ENCODE measurements around the gene PSMA3.

PSMA3 gene

DNA sequence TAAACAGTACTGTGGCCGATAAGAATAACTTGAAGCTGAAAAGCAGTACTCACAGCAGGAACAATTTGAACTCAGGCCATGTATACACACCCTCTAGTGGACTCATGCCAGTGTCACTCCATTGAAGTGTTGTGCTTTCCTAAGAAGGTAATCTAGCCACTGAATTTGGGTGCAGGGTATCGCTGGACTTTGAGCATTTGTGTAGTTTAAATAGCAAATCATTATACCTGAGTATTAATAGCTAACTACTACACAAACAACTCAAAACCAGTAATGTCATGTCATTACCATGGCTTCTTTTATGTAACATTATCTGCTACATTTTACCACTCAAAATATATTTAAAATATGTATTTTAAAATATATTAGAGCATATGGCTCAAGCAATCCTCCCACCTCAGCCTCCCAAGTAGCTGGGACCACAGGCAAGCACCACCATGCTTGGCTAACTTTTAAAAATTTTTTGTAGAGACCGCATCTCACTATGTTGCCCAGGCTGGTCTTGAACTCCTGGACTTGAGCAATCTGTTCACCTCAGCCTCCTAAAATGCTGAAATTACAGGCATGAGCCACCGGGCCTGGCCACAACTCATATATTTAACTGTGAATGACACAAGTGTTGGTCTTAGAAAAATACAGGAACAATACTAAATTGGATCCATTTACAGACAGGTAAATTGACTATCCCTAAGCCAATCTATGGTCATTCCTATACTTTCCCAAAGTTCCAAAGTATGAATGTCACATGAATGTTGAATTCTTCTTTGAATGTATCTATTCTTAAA is 28.1 kb downstream of the PSMA3 start:
- no peak for DNase-seq

DNA sequence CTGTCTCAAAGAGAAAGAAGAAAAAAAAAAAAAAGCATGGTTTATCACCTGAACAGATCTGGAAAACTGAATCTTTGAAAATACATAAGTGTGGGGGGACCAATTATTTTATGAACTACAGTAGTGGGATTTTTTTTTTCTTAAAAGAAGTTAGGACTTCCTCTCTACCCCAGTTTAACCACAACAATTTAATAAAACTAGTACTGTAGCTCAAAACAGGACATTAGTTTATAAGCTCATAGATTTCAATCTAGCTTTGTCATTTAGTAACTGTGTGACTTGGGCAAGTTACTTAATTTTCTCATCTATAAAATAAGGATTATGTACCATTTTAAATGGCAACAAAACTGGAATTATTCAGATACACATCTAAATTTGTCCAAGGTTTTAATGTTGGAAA is 30.2 kb downstream of the PSMA3 start:
- DNase-seq = no peak

DNA sequence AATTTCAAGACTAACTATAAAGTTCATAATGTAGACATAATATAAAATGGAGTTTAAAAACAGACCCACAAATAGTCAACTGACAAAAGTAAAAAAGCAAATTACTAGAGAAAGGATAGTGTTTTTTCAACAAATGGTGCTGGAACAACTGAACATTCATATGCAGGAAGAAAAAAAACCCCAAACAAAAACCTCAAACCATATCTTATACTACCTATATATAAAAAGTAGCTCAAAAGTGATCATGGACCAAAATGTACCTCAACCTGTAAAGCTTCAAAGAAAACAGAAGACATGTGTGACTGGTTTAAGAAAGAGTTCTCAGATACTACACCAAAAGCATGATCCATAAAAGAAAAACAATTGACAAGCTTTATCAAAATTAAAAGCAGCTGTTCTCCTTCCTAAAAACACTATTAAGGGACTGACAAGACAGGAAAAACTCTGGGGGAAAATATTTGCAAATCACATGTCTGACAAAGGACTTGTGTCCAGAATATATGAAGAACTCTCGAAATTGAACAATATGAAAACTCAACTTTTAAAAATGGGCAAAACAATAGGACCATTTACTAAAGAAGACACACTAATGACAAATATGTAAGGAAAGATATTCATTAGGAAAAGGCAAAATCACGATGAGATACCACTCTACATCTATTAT is 31.0 kb downstream of the PSMA3 start:
- DNase-seq = no peak

DNA sequence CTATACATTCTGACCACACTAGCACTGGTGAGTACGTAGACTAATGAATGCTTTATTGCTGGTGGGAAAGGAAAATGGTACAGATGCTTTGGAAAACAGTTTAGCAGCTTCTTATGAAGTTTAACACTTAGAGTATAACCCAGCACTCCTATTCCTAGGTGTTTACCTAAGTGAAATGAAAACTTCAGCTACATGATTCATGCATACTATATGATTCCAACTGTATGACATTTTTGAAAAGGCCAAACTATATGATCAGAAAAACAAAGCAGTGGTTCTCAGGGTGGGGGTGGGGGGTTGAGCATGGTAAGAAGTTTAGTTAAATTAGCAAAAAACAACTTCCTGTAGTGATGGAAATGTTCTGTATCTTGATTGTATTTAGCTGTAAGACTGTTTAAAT is 31.6 kb downstream of the PSMA3 start:
- DNase-seq = no peak

DNA sequence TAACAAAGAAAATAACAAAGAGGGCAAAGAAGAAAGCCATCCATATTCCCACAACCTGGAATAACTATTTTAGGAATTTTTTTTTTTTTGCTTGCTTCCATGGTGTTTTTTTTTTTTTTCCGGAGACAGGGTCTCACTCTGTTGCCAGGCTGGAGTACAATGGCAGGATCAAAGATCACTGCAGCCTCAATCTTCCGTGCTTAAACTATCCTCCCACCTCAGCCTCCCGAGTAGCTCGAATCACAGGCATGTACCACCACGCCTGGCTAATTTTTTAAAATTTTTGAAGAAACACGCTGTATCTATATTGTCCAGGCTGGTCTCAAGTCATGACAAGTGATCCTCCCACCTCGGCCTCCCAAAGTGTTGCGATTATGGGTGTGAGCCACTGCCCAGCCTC is 33.5 kb downstream of the PSMA3 start:
- DNase-seq = no peak

DNA sequence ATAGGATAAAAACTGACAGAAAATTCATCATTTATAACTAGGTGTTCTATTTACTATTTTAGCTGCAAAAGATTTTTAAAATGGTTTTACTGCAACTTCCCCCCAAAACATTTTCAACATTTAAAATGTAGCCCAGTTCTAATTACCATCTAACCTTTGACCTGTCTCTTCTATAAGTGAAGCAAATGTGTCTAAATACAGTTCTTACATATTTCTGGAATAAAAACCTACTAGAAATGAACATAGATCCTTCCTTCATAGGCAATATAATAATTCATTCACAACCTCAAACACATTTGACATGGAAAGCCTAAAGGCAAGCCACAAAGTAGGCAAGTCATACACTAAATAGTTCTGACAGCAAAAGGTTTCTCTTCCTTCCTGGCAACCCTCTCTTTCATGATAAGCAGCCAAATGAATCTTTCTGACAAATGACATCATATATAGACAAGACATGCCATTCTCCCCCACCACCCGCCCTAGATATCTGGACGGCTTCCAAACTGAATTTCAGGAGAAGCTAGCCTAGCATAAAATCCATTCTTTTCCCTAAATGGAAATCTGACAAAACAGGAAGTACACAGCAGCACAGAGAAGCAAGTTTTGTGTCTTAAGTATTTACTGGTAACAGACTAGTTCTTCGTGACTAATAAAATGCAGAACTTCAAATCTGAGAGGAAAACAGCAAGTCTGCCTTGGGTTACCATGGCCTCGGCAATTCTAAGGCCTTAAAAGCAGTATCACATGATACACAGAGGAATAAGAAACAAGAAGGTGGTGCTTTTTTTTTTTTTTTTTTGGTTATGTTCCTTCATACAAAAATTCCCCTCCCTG is 36.5 kb downstream of the PSMA3 start:
- DNase-seq = peak in 1 of 2 experiments; percentile 43

DNA sequence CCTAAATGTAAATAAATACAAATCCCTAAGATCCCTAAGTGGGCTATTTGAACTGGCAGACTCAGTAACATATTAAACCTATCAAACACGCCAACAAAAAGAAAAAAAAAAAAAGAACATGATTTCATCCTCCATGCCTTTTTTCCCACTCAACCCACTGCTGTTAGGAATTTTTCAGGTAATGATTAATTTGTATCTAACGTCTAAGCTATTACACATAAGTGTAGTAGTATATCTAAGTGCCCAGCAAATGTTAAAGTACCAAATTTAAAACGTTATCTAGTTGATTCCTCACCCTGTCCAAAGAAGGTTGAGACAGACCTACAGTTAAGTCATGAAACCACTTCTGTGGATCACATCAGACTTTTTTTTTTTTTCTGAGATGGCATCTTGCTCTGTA is 37.3 kb downstream of the PSMA3 start:
- DNase-seq = no peak

DNA sequence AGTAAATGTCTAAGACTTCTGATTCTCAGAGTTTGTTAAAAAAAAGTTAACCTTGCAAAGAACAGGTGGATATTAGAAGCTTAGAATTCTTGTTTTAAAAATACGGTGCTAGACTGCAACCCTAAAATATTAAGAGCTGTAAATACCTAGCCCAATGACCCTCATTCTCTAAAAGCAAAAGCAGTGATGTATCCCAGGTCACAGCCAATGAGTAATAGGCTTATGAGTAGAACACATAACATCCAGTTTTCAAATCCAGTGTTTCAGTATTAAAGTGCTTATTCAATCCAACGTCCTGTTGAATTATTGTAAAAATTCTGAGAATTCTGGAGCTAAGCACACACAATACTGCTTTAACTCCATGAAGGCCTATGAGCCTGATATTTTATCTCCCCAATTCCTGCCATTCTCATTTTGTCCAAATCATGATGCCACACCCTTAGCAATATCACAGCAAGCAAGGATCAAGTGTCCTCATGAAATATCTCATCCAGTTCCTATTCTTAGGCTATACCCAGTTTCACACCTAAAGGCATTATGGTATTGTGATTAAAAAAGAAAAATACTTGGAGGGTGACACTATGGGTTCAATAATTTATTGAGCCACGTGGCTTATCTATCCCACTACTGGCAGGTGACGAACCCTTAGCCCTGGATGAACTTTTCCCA is 38.4 kb downstream of the PSMA3 start:
- DNase-seq = no peak

DNA sequence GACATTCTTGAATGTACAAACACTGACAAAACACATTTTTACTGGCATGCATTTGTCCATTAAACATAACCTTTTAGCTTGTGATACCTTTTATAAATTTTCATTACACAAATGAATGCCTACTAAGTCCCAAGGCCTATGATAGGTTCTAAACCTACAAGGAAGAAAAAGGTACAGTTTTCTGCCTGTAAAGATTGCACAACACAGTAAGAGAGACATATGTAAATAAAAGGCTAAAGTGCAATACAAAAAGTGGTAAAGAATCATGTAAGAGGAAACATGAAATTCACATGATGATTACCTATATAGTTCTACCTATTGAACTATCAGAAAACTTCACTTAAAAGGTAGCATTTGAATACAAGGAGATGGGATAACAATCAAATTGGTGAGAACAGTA is 39.1 kb downstream of the PSMA3 start:
- no peak for DNase-seq

DNA sequence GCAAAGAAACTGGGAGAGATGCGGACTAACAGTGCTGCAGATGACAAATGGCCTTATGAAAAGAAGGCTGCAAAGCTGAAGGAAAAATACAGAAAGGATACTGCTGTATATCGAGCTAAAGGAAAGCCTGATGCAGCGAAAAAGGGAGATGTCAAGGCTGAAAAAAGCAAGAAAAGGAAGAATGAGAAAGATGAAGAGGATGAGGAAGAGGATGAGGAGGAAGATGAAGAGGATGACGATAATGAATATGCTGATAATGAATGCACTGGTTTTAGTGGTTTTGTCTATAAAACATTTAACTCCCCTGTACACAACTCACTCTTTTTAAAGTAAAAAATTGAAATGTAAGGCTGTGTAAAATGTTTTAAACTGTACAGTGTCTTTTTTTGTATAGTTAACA is 40.5 kb downstream of the PSMA3 start:
- DNase-seq = no peak

DNA sequence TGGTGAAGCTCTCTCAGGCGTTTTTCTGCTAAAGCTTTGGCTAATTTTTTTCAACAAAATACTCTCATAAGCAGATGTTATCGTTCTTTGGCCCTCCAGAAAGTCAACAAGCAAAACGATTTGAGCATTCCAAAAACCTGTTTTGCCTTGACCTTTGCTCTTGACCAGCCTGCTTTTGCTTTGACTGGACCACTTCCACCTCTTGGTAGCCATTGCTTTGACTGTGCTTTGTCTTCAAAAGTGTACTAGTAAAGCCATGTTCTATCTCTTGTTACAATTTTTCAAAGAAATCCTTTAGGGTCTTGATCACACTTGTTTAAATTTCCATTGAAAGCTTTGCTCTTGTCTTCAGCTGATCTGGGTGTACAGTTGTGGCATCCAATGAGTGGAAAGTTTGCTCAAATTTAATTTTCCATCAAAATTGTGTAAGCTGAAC is 43.0 kb downstream of the PSMA3 start:
- DNase-seq = no peak

DNA sequence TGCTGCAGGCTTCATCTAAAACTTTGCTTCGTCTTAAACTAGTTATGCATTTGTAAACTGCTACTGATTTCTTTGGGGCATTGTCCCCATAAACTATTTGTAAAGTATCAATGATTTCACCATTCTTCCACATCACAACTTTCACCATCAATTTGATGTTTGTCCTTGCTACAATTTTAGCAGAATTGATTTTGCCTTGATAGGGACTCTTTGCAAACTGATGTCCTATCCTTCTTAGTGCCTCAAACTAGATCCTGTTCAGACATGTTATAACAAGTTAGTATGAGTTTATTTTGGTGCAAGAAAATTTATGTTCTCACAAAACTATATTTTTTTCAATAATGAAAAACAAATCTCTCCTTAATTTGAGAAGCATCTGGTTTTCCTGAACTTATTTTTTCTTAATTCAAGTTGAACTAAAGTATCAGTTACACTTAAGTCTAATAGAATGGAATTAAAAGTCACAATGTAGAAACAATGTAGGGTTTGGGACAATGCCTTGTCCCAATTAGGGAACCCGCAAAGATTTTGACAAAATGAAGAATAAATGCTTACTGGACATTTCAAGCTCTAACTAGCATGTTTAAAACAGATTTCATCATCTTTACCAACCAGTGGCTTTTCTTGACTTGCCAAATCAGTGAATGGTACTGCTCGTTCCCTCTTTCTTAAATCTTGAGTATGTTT is 43.6 kb downstream of the PSMA3 start:
- no peak for DNase-seq

DNA sequence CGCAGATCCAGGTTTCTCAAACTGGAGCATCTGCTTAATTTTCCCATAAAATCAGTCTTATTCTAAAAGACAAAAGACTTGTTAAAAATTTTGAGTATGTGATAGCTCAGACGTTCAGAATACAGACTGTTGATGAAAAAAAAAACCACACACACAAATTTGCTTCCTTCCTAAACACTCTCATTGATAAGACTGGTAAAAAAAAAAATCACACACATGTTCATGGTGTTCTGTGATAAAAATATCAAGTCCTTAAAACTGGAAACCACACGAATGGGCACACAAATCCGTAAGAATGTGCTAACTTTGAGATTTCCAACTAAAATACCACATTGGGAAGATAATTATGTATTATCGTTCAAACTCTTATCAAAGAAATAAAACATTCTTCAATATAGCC is 47.0 kb downstream of the PSMA3 start:
- no peak for DNase-seq

DNA sequence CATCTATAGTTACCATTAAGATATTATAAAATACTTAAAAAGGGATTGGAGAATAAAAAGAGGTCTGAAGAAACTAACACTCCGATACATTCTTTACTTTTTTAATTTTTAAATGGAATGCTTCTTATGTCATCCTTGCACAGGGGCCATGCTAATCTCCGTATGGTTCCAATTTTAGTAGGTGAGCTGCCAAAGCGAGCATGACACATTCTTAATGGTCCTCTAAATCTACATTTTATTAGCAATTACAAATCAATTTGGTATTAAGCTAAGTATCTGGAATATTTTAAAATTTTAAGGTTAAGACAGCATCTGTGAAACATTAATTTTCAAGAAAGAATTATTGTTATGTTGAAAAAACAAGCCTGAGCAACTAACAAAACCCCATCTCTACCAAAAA is 47.5 kb downstream of the PSMA3 start:
- no peak for DNase-seq

DNA sequence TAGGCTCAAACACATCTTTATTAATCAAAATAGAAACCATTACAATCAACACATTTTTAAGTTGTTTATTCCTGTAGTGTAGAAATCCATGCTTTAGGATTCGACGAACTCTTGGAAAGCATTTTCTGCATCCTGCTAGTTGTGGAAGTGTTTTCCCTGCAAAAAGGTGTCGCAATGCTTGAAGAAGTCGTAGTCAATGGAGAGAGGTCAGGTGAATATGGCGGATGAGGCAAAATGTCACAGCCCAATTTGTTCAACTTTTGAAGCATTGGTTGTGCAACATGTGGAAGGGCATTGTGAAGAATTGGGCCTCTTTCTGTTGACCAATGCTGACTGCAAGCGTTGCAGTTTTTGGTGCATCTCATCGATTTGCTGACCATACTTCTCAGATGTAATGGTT is 49.6 kb downstream of the PSMA3 start:
- no peak for DNase-seq

DNA sequence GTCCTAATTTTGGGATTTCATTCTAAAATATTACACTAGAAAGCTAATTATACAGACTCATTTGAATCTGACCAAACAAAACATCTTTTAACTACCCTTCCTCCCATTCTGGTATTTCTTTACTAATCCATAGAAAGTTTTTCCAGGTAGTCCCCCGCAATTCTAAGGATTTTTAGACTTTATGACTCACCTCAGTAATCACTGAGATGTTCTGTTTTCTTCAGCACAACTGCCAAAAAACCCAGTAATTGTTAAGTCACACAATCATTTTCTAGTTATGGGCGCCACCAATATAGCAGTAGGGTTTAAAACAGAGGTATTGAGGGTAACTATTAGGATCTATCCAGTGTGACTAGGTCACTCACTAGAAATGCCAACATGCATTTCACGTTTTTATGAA is 52.1 kb downstream of the PSMA3 start:
- no peak for DNase-seq

DNA sequence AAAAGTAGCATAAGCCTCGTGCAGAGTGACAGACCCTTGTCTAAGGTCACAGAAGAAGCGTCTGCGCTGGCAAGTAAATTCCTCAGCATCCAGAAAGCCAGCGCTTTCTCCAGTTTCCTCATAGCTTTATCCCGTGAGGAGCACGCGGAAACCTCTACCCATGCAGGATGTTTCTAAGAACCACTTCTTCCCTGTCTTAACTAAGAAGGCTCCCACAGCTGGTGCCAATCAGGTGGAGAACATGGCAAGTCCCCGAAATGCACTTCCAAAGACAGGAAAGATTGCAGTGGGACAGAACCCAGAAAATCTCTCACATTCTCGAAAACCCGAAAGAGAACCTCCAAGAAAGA is 52.7 kb downstream of the PSMA3 start:
- no peak for DNase-seq

DNA sequence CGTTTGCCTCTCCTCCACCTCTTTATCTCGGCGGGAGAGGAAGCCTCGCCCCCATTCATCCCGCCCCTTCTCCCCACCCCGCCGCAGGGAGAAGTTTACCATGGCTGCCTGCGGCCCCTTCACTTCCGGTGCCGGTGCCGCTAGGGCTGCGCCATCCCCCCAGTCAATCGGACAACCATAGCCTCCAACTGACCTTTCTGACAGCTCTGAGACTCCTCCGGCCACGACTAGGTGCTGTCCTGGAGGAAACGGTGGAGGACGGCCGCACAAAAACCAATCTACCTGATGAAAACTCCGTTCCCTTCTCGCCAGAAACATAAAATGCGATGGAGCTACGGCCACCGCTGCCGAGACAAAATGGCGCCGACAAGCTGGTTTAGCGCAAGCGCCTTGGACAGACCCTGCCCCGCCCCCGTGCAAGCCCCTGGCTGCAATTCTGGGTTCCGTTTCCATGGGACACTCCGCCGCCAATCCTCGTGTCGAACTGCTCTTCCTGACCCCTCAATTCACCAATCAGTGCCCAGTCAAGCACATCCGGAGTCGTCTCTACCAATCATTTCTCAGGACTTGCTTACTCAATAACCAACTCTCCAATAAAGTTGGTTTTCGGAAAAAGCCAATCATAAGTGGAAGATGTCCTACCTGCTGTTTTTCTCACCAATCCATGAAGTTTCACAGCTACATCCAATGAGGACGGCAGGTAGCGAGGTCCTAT is 53.3 kb downstream of the PSMA3 start:
- DNase-seq = peak; percentile 96 to 97

DNA sequence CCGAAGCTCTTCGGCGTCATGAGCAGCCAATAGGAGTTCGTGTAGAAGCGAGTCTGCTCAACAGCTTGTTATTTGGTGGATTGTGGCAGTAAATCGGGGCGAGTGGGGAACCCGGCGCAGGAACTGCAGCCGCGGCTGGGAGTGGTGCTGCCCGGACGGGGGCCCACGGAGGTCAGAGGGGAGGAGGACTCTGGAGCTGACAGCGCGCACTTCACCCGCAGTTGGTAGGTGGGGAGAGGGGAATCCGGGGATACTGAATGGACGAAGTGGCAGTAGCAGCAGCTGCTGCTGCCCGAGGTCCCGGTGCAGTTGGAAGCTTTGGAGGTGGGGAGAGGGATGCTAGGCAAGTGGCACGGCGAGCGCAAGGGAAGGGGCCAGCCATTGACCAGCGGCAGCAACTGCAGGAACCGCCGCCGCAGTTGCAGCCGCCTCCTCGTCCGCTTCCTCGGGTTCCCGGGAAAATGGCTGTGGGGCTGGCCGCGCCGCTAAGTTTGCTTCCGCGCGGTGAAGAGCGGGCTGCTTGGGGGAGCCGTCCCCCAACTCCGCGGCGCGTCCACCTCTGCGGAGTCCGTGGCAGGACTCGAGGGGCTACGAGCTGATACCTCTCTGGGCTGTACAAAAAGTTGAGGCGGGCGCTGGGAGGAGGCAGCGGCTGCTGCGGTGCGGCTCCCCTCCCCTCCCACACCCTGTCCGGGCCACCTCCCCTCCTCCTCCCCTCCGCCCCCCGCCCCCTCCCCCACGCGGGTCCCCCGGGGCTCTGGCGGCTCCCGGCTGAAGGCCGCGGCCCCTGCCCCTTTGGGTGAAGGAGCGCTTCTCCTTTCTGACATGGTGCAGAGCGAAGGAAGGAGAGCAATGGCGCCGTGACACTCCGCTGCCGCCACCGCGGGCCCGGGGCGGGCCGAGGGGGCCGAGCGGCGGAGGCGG is 54.1 kb downstream of the PSMA3 start, which contains the start of gene ARID4A:
Gene ARID4A, plus strand, starts transcription at position 79 of the 924 bp plus-strand sequence. CDS start 1,300 bp downstream, outside the sequence.
- DNase-seq = peak; percentile 80 to 83

Measured in activated T-cell treated with anti-CD3 and anti-CD28 coated beads, Interleukin-2, amount 50 U/mL, for 48 hours (primary cell).